HG02840 (cell line): ENCODE results near the gene CELF5.
"Not testable (repeated sequence)": the region's sequence is repeated elsewhere in the genome, so short reads cannot be mapped to it uniquely, and the experiment has no call there.

ENCODE experiments used
- ATAC-seq: cut with Tn5 transposase; IDR thresholded peaks from one replicate; pipeline ENCODE4 v1.9.1; 2021; ENCODE audit warnings: mild to moderate bottlenecking, moderate library complexity, moderate number of reproducible peaks; ENCODE audit not compliant: unreplicated experiment, low FRiP score

CELF5 gene

GRCh38 chr19:3189702-3190469 lies 34.6 kb upstream of the CELF5 start:
- no peak for ATAC-seq

DNA sequence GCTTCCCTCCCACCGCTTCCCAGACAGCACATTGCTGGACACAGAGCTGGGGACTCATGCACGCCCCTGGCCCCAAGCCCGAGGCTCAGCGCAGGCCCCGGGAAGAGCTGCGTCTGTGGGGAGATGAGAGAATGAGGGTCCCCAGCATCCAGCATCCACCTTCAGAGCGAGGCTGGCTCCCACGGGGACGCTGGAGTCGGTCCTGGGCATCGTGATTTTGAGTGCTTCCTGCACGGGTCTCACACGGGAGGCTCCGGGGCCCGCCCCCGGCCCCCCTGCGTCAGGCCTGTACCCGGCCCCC lies 34.0 kb upstream of the CELF5 start:
- no peak for ATAC-seq

GRCh38 chr19:3190921-3191805 lies 33.3 kb upstream of the CELF5 start:
- ATAC-seq = no peak

DNA sequence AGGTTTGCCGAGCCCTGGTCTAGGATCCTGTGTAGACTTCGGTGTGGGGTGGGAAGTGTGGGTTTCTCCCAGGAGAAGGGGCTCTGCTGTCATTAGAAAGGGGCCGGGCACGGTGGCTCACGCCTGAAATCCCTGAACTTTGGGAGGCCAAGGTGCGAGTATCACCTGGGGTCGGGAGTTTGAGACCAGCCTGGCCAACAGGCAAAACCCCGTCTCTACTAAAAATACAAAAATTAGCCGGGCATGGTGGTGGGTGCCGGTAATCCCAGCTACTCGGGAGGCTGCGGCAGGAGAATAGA lies 32.7 kb upstream of the CELF5 start:
- not testable (repeated sequence) for ATAC-seq

- no peak for ATAC-seq
Observed at GRCh38 chr19:3192228-3192635, 32.2 kb upstream of the CELF5 start.

GRCh38 chr19:3192684-3193083 lies 31.8 kb upstream of the CELF5 start:
- no peak for ATAC-seq

DNA sequence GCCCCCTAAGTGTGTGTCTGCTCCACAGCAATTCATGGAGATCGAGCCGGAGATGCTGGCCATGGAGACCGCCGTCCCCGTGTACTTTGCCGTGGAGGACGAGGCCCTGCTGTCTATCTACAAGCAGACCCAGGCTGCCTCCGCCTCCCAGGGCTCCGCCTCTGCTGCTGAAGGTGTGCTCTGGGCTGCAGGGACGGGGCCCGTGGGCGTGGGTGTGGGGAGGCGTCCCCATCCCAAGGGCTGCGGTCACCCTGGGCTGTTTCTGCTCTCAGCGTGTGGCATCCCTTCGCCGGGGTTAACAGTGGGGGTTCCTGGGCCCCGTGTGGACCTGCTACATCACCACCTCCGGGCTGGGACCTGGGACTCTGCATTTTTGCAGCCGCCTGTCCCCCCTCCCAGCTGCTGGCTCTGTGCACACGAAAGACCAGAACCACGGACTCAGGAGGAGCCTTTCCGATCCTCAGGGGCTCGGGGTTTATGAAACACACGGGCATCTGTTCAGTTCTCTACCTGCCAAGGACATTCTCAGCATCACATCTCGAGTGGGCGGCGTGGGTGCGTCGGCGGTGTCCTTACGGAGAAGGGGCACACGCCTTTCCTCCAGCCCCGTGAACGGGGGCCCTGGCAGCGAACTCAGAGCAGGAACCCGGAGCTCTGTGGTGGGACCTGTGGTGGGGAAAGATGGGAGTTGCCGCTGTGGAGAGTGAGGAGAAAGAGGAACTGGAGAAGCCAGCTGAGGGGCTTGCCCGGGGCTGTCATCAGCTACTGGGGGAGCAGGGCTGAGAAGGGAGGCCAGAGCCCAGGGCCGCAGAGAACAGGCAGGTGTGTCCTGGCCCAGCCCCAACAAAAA lies 31.0 kb upstream of the CELF5 start:
- ATAC-seq = no peak

GRCh38 chr19:3194106-3195087 lies 30.1 kb upstream of the CELF5 start:
- ATAC-seq = no peak

DNA sequence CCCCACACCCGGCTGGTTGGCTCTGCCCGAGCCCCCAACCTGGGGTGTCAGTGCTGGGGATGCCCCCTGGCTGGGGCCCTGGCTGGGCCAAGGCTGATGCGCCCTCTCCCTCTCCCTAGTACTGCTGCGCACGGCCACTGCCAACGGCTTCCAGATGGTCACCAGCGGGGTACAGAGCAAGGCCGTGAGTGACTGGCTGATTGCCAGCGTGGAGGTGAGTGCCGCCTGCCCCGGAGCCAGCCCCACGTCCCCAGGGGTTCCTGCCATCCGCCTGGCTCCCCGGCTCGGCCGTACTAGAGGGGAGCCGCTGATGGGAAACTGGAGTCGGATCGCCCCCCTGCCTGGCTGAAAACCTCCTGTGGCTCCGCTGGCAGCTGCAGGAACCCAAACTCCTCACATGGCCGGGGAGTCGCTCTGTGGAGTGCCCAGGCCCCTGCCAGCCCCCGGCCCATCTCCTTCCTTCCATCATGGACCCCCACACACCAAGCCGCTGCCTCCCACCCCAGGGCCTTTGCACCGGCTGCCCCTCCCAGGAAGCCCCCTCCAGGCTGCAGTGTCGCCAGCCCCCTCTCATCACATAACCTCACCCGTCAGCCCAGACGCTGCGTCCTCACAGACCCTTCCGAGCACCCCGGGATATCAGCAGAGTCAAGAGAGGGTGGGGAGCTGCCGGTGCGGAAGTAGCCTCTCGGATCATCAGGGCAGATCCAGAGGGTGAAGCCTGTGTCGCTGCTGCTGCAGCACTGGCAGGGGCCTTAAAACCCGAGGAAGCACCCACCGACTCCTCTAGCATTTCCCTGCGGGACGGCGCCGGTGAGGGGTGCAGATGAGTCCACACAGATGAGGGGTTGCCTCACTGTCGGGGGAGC lies 28.2 kb upstream of the CELF5 start:
- no peak for ATAC-seq

GRCh38 chr19:3196933-3197205 lies 27.6 kb upstream of the CELF5 start:
- ATAC-seq = no peak

DNA sequence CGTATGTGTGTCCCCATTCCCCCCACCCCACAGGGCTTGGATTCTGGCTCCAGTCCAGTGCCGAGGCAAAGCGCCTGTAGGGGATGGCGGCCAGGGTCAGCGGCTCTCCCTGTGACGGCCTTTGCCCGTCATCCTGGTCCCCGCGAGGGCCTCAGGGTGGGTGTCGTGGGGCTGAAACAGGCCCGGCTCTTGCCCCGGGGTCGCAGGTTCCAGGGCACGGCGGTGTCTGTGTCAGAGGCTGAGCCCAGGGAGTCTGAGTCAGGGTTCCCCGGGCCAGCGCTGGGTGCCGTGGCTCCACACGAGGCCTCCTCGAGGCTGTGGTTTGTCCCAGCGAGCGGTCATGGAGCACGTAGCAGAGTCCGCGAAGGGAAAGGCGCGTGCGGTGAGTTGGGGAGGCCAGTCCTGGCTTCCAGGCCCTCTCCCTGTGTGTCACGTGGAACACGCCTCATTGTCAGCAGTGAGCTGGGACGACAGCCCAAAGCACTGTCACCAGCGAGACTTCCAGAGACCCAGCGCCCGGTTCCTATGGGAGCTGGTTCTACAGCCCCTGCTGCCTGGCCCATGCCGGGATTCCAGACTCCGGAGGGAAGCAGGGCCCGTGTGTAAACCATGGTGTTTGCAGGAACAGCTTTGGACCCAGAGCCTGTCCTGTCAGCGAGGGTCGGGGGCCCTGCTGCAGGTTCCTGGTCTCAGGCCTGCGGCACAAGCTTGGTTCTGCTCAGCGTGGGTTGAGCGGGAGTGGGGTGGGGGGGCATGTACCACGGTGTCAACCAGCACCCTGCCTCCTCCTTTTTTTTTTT lies 25.4 kb upstream of the CELF5 start:
- ATAC-seq = no peak

- ATAC-seq = no peak
Observed at GRCh38 chr19:3201072-3201700, 23.3 kb upstream of the CELF5 start.

DNA sequence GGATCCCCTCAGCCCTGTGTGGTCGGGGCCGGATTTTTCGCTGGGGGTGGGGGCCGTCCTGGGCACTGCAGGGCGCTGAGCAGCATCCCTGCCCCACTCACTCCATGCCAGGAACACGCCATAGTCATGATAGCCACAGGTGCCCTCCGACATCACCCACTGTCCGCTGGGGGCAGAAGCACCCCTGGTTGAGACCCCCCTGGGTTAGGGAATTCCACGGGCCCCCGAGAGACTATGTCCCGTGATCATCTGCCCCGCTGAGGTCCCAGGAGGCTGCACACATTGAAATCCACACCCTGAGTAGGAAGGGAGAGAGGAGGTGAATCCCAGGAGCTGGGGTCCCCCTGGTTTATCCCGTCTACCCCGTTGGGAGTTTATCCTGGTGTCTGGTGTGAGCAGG lies 22.6 kb upstream of the CELF5 start:
- no peak for ATAC-seq

DNA sequence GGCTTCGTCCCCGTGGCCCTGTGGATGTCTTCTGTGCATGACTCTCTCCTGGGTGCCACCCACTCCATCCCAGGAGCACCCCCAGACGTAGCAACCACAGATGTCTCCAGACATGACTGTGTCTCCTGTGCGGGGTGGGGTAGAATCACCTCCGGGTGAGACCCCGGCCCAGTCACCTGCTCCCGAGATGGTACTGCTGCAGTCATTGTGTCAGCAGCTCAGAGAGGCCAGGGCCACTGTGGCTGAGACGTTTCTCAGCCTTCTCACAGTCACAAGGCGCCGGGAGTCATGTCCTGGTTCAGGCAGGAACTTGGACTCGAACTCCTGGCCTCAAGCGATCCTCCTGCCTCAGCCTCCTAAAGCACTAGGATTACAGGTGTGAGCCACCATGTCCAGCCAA lies 22.1 kb upstream of the CELF5 start:
- no peak for ATAC-seq

DNA sequence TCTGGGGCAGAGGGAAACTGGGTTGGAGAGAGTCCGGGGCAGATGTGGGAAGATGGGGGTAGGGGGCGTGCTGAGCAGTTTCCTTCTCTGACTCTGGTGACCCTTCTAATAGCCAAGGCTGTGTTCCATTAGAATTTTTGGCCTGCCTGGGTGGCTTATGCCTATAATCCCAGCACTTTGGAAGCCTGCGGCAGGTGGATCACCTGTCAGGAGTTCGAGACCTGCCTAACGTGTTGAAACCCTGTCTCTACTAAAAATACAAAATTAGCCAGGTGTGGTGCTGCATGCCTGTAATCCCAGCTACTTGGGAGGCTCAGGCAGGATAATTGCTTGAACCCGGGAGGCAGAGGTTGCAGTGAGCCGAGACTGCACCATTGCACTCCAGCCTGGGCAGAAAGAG lies 21.6 kb upstream of the CELF5 start:
- not testable (repeated sequence) for ATAC-seq

GRCh38 chr19:3203805-3204645 lies 20.4 kb upstream of the CELF5 start:
- ATAC-seq = no peak

DNA sequence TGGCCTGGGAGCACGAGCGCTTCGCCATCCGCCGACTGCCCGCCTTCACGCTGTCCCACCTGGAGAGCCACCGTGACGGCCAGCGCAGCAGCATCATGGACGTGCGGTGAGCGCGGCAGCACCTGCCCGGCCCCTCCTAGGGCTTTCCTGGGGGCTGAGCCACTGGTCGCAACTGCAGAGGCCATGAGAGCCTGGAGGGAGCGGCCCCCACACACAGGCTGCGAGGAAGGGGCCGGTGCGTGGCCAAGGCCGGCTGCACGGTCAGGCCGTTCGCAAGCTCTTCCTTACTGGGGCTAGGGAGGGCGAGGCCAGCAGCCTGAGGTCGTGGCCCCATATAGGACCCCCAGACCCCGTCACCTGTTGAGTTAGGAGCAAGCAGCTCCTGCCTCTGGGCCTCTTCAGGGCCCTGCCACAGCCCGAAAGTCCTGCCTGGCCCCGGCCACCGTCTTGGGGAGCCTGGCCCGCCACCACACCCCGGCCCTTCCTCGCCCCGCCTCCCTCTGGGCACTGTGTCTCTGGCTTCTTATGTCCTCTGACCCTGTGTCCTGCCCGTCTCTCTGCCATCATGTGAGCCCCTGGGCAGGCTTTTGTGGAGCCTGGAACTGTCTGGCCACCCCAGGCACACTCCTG lies 19.7 kb upstream of the CELF5 start:
- no peak for ATAC-seq
